Measurements from ENCODE around the gene KRT33A.

The KRT33A gene

GRCh38 chr17:41301916-41302901 lies 48.4 kb downstream of the KRT33A start, which contains the start of gene KRTAP29-1:
Gene KRTAP29-1 (minus strand): TSS chr17:41302851. CDS start chr17:41302851, 0 bp downstream.
- DNase-seq (ENCODE audit: low spot score), result no peak

- DNase-seq (ENCODE audit: low spot score), result no peak
Measured at GRCh38 chr17:41301204-41301790, 49.3 kb downstream of the KRT33A start.

- no peak for DNase-seq (ENCODE audit: low spot score)
Measured at GRCh38 chr17:41298458-41299135, 52.0 kb downstream of the KRT33A start.

- no peak for DNase-seq (ENCODE audit: low spot score)
Measured at GRCh38 chr17:41296846-41297245, 53.8 kb downstream of the KRT33A start.

Data from ecto neural progenitor cell (in vitro differentiated cells).